A673 (cell line): ENCODE measurements around the gene CLPX.

ENCODE experiments used
- EZH2 ChIP-seq: fragments of 200-600 bp; sonication (generic); IDR thresholded peaks from 2 replicates; pipeline ENCODE4 v1.6.1; 2017; ENCODE audit warnings: borderline replicate concordance, low read depth, mild to moderate bottlenecking, mixed read lengths, antibody characterized with exemption, low read length; ENCODE audit not compliant: poor library complexity, severe bottlenecking
- TF ChIP-seq, protein P1 (sequence below): fragments of 300-800, 200-600 bp; sonication (generic); conservative IDR thresholded peaks from 2 replicates; pipeline ENCODE4 v1.5.1; 2017; ENCODE audit warnings: low read depth, mild to moderate bottlenecking, antibody characterized with exemption, low read length, moderate library complexity, mixed read lengths

- TF ChIP-seq EZH2, result no peak
- TF ChIP-seq, protein P1, sequence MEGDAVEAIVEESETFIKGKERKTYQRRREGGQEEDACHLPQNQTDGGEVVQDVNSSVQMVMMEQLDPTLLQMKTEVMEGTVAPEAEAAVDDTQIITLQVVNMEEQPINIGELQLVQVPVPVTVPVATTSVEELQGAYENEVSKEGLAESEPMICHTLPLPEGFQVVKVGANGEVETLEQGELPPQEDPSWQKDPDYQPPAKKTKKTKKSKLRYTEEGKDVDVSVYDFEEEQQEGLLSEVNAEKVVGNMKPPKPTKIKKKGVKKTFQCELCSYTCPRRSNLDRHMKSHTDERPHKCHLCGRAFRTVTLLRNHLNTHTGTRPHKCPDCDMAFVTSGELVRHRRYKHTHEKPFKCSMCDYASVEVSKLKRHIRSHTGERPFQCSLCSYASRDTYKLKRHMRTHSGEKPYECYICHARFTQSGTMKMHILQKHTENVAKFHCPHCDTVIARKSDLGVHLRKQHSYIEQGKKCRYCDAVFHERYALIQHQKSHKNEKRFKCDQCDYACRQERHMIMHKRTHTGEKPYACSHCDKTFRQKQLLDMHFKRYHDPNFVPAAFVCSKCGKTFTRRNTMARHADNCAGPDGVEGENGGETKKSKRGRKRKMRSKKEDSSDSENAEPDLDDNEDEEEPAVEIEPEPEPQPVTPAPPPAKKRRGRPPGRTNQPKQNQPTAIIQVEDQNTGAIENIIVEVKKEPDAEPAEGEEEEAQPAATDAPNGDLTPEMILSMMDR, result no peak
Measured at GRCh38 chr15:65133548-65134200, 51.5 kb downstream of the CLPX start, which contains the start of gene PDCD7.
